ENCODE results near the gene TNFAIP1.

DNA sequence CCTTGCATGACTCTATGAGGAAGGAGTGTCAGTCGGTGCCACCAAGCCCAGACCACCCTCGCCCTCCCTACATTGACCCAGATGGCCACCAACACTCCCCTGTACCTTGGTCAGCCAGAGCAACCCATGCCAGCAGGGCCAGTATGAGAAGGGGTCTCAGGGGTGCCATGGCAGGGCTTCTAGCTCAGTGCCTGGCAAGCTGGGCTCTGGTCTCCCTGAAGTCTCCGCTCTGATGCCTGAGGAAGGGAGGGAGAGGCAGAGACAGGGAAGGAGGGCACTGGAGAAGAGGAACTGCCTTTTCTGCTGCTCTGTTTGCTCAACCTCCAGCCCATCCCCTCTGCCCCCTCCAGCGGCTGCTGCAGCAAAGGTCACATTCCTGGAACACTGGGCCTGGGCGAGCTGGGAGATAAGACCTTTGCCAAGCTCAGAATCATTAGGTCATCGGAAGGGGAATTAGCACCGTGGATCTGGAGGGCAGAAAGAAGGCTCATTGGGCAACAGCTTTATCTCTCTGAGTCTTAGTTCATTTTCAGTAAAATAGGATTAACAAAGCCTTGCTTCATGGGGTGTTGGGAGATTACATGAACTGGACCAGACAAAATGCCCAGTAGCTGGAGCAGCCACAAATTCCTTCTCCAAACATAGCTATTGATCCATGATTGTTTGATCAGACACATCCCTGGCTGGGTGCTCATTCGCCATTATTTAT, 34.6 kb downstream of the TNFAIP1 start, which contains the start of gene VTN:
- TF ChIP-seq, protein P1, sequence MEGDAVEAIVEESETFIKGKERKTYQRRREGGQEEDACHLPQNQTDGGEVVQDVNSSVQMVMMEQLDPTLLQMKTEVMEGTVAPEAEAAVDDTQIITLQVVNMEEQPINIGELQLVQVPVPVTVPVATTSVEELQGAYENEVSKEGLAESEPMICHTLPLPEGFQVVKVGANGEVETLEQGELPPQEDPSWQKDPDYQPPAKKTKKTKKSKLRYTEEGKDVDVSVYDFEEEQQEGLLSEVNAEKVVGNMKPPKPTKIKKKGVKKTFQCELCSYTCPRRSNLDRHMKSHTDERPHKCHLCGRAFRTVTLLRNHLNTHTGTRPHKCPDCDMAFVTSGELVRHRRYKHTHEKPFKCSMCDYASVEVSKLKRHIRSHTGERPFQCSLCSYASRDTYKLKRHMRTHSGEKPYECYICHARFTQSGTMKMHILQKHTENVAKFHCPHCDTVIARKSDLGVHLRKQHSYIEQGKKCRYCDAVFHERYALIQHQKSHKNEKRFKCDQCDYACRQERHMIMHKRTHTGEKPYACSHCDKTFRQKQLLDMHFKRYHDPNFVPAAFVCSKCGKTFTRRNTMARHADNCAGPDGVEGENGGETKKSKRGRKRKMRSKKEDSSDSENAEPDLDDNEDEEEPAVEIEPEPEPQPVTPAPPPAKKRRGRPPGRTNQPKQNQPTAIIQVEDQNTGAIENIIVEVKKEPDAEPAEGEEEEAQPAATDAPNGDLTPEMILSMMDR (IDR thresholded peaks at IDR 0.05), result no peak
- TF ChIP-seq EP300 (IDR thresholded peaks at IDR 0.05) (no peak), POLR2A (IDR thresholded peaks at IDR 0.05) (no peak)
